ENCODE measurements around the gene LRRC56.
"Not testable (repeated sequence)": the region's sequence is repeated elsewhere in the genome, so short reads cannot be mapped to it uniquely, and the experiment has no call there.

Gene LRRC56

GRCh38 chr11:568306-569157 is 31.2 kb downstream of the LRRC56 start:
- H3K36me3 ChIP-seq (ENCODE audit: control insufficient read depth, insufficient read depth, low read length): no peaks in the 10 kb centered on the region
- peak overlapping the region; percentile 50 for H3K4me3 ChIP-seq (ENCODE audit: insufficient read depth, low read depth, low read length)
- WGBS, 2 experiments: 2% methylated on average over 123 of the region's 123 CpGs
- peaks cover 11% of the 10 kb centered on the region for H3K27me3 ChIP-seq (ENCODE audit: control insufficient read depth, insufficient read depth, low read length, poor library complexity, severe bottlenecking)
- H3K4me1 ChIP-seq (ENCODE audit: control insufficient read depth, insufficient read depth, low read length): peaks cover 31% of the 10 kb centered on the region
- H3K9me3 ChIP-seq (ENCODE audit: control insufficient read depth, low read length): no peaks in the 10 kb centered on the region
- no peak overlapping the region for H3K27ac ChIP-seq (ENCODE audit: insufficient read depth, low read depth, low read length, poor library complexity, severe bottlenecking)

GRCh38 chr11:569158-569885 is 32.0 kb downstream of the LRRC56 start:
- Histone ChIP-seq H3K4me1 (ENCODE audit: control insufficient read depth, insufficient read depth, low read length) (peaks cover 33% of the 10 kb centered on the region), H3K9me3 (ENCODE audit: control insufficient read depth, low read length) (no peaks in the 10 kb centered on the region), H3K4me3 (ENCODE audit: insufficient read depth, low read depth, low read length) (peak overlapping the region; percentile 50), H3K27me3 (ENCODE audit: control insufficient read depth, insufficient read depth, low read length, poor library complexity, severe bottlenecking) (peaks cover 15% of the 10 kb centered on the region), H3K36me3 (ENCODE audit: control insufficient read depth, insufficient read depth, low read length) (no peaks in the 10 kb centered on the region), H3K27ac (ENCODE audit: insufficient read depth, low read depth, low read length, poor library complexity, severe bottlenecking) (no peak overlapping the region)
- WGBS, 2 experiments: 61 to 64% methylated on average over 36 of the region's 36 CpGs

- WGBS, 2 experiments: 72 to 78% methylated on average over 8 of the region's 8 CpGs
- Histone ChIP-seq H3K36me3 (ENCODE audit: control insufficient read depth, insufficient read depth, low read length) (no peaks in the 10 kb centered on the region), H3K9me3 (ENCODE audit: control insufficient read depth, low read length) (no peaks in the 10 kb centered on the region), H3K4me1 (ENCODE audit: control insufficient read depth, insufficient read depth, low read length) (peaks cover 29% of the 10 kb centered on the region), H3K4me3 (ENCODE audit: insufficient read depth, low read depth, low read length) (no peak overlapping the region), H3K27me3 (ENCODE audit: control insufficient read depth, insufficient read depth, low read length, poor library complexity, severe bottlenecking) (peaks cover 28% of the 10 kb centered on the region), H3K27ac (ENCODE audit: insufficient read depth, low read depth, low read length, poor library complexity, severe bottlenecking) (no peak overlapping the region)
Measured at GRCh38 chr11:571802-572185, 34.5 kb downstream of the LRRC56 start.

GRCh38 chr11:573146-573759 is 35.9 kb downstream of the LRRC56 start:
- H3K9me3 ChIP-seq (ENCODE audit: control insufficient read depth, low read length): no peaks in the 10 kb centered on the region
- peaks cover 24% of the 10 kb centered on the region for H3K27me3 ChIP-seq (ENCODE audit: control insufficient read depth, insufficient read depth, low read length, poor library complexity, severe bottlenecking)
- H3K4me3 ChIP-seq (ENCODE audit: insufficient read depth, low read depth, low read length): no peak overlapping the region
- no peak overlapping the region for H3K27ac ChIP-seq (ENCODE audit: insufficient read depth, low read depth, low read length, poor library complexity, severe bottlenecking)
- WGBS, 2 experiments: 94 to 95% methylated on average over 15 to 16 of the region's 16 CpGs
- H3K4me1 ChIP-seq (ENCODE audit: control insufficient read depth, insufficient read depth, low read length): peaks cover 30% of the 10 kb centered on the region
- no peaks in the 10 kb centered on the region for H3K36me3 ChIP-seq (ENCODE audit: control insufficient read depth, insufficient read depth, low read length)

- H3K4me3 ChIP-seq (ENCODE audit: insufficient read depth, low read depth, low read length): peak overlapping the region; percentile 52
- 67 to 71% methylated on average over 13 of the region's 14 CpGs for whole genome bisulfite sequencing, 2 experiments
Measured at GRCh38 chr11:574031-574570, 36.8 kb downstream of the LRRC56 start.

GRCh38 chr11:574632-575312 is 37.4 kb downstream of the LRRC56 start:
- 24 to 27% methylated on average over 25 of the region's 25 CpGs for WGBS, 2 experiments
- H3K4me1 ChIP-seq (ENCODE audit: control insufficient read depth, insufficient read depth, low read length): peaks cover 21% of the 10 kb centered on the region
- H3K9me3 ChIP-seq (ENCODE audit: control insufficient read depth, low read length): no peaks in the 10 kb centered on the region
- H3K4me3 ChIP-seq (ENCODE audit: insufficient read depth, low read depth, low read length): peak overlapping the region; percentile 52
- H3K36me3 ChIP-seq (ENCODE audit: control insufficient read depth, insufficient read depth, low read length): no peaks in the 10 kb centered on the region
- H3K27ac ChIP-seq (ENCODE audit: insufficient read depth, low read depth, low read length, poor library complexity, severe bottlenecking): no peak overlapping the region
- H3K27me3 ChIP-seq (ENCODE audit: control insufficient read depth, insufficient read depth, low read length, poor library complexity, severe bottlenecking): peaks cover 16% of the 10 kb centered on the region

More at GRCh38 chr11:574031-574570, 36.8 kb downstream of the LRRC56 start:
- H3K27ac ChIP-seq (ENCODE audit: insufficient read depth, low read depth, low read length, poor library complexity, severe bottlenecking); H3K36me3 ChIP-seq (ENCODE audit: control insufficient read depth, insufficient read depth, low read length); H3K9me3 ChIP-seq (ENCODE audit: control insufficient read depth, low read length): not testable (repeated sequence)
- Histone ChIP-seq H3K4me1 (ENCODE audit: control insufficient read depth, insufficient read depth, low read length) (peaks cover 28% of the 10 kb centered on the region), H3K27me3 (ENCODE audit: control insufficient read depth, insufficient read depth, low read length, poor library complexity, severe bottlenecking) (peaks cover 21% of the 10 kb centered on the region)

GRCh38 chr11:575313-575995 is 38.1 kb downstream of the LRRC56 start:
- Histone ChIP-seq H3K27me3 (ENCODE audit: control insufficient read depth, insufficient read depth, low read length, poor library complexity, severe bottlenecking) (peaks cover 16% of the 10 kb centered on the region), H3K4me3 (ENCODE audit: insufficient read depth, low read depth, low read length) (peak overlapping the region; percentile 52), H3K36me3 (ENCODE audit: control insufficient read depth, insufficient read depth, low read length) (no peaks in the 10 kb centered on the region), H3K27ac (ENCODE audit: insufficient read depth, low read depth, low read length, poor library complexity, severe bottlenecking) (no peak overlapping the region), H3K9me3 (ENCODE audit: control insufficient read depth, low read length) (no peaks in the 10 kb centered on the region), H3K4me1 (ENCODE audit: control insufficient read depth, insufficient read depth, low read length) (peaks cover 20% of the 10 kb centered on the region)
- 1% methylated on average over 66 to 81 of the region's 81 CpGs for WGBS, 2 experiments

GRCh38 chr11:575996-576768 is 38.9 kb downstream of the LRRC56 start, which contains the start of gene PHRF1:
TSS of gene PHRF1 (plus strand) at chr11:576470. CDS start at chr11:581513, 5,043 bp downstream.
- H3K4me1 ChIP-seq (ENCODE audit: control insufficient read depth, insufficient read depth, low read length): peaks cover 20% of the 10 kb centered on the region

More at GRCh38 chr11:575996-576768, 38.9 kb downstream of the LRRC56 start, which contains the start of gene PHRF1:
- 0% methylated on average over 99 of the region's 99 CpGs for WGBS, 2 experiments
- Histone ChIP-seq H3K4me3 (ENCODE audit: insufficient read depth, low read depth, low read length) (peak within 1 kb of the TSS; percentile 66), H3K36me3 (ENCODE audit: control insufficient read depth, insufficient read depth, low read length) (no peaks in the 10 kb centered on the region), H3K27ac (ENCODE audit: insufficient read depth, low read depth, low read length, poor library complexity, severe bottlenecking) (peak within 1 kb of the TSS; percentile 92), H3K27me3 (ENCODE audit: control insufficient read depth, insufficient read depth, low read length, poor library complexity, severe bottlenecking) (peaks cover 16% of the 10 kb centered on the region), H3K9me3 (ENCODE audit: control insufficient read depth, low read length) (no peaks in the 10 kb centered on the region)

All from ectodermal cell (in vitro differentiated cells).